Liver (tissue), 9 donors: ENCODE measurements around the gene DIP2C. TPM values are rescaled to one million over a fixed set of nuclear protein-coding genes. Genes with fewer than 3 reads are reported as not detected.

Experiments
- DNase-seq: peaks from one replicate; pipeline ENCODE4 v3.0.0-alpha.2; 2017; ENCODE audit warnings: low spot score
- H3K27ac ChIP-seq, 2 donors: one replicate each; pipeline ENCODE4 v1.7.0; 2013; ENCODE audit warnings: inconsistent platforms in 2 of 2, low read length in 2 of 2, control low read depth in 1 of 2, low read depth in 1 of 2, mild to moderate bottlenecking in 1 of 2
- H3K27me3 ChIP-seq, 4 donors: one replicate each; pipeline versions ENCODE4 v1.6.1 to v1.7.0; 2013; ENCODE audit warnings: low read length in 3 of 4, inconsistent platforms in 1 of 4, mild to moderate bottlenecking in 1 of 4, moderate library complexity in 1 of 4; ENCODE audit not compliant: control insufficient read depth in 4 of 4, insufficient read depth in 4 of 4
- H3K36me3 ChIP-seq, 4 donors: one replicate each; pipeline versions ENCODE4 v1.6.1 to v1.7.0; 2013; ENCODE audit warnings: low read length in 3 of 4, mild to moderate bottlenecking in 3 of 4, low read depth in 1 of 4, moderate library complexity in 1 of 4; ENCODE audit not compliant: control insufficient read depth in 4 of 4, insufficient read depth in 3 of 4
- H3K4me1 ChIP-seq, 4 donors: one replicate each; pipeline versions ENCODE4 v1.6.1 to v1.7.0; 2013; ENCODE audit warnings: low read length in 3 of 4, mild to moderate bottlenecking in 3 of 4, moderate library complexity in 1 of 4; ENCODE audit not compliant: control insufficient read depth in 4 of 4, insufficient read depth in 4 of 4
- H3K4me3 ChIP-seq, 3 donors: one replicate each; pipeline versions ENCODE4 v1.6.1 to v1.7.0; 2013; ENCODE audit warnings: low read length in 3 of 3, control low read depth in 1 of 3, low read depth in 1 of 3, mild to moderate bottlenecking in 1 of 3
- H3K9ac ChIP-seq, 2 donors: one replicate each; pipeline ENCODE4 v1.7.0; 2013; ENCODE audit warnings: low read length in 2 of 2, mild to moderate bottlenecking in 2 of 2, moderate library complexity in 2 of 2, control low read depth in 1 of 2, low read depth in 1 of 2
- H3K9me3 ChIP-seq, 4 donors: one replicate each; pipeline versions ENCODE4 v1.6.1 to v1.7.0; 2013; ENCODE audit warnings: low read length in 3 of 4; ENCODE audit not compliant: control insufficient read depth in 4 of 4
- EGR1 ChIP-seq, 2 donors: IDR thresholded peaks; 2 replicates each; pipeline ENCODE4 v1.6.1; 2016 to 2018; ENCODE audit warnings: antibody characterized with exemption in 2 of 2, low read depth in 2 of 2
- FOXA1 ChIP-seq: IDR thresholded peaks from 2 replicates; pipeline ENCODE4 v1.6.1; 2016; ENCODE audit warnings: antibody characterized with exemption
- FOXA2 ChIP-seq: IDR thresholded peaks from 2 replicates; pipeline ENCODE4 v1.6.1; 2016; ENCODE audit warnings: antibody characterized with exemption
- GABPA ChIP-seq, 2 donors: IDR thresholded peaks in 1 of 2; conservative IDR thresholded peaks in 1 of 2; 2 replicates each; pipeline ENCODE4 v1.6.1; 2016; ENCODE audit warnings: antibody characterized with exemption in 2 of 2, mild to moderate bottlenecking in 1 of 2, moderate library complexity in 1 of 2
- HNF4A ChIP-seq, 2 donors: conservative IDR thresholded peaks; 2 replicates each; pipeline ENCODE4 v1.6.1; 2016; ENCODE audit warnings: antibody characterized with exemption in 2 of 2, mild to moderate bottlenecking in 2 of 2
- HNF4G ChIP-seq: IDR thresholded peaks from 2 replicates; pipeline ENCODE4 v1.6.1; 2016; ENCODE audit warnings: antibody characterized with exemption
- JUND ChIP-seq, 2 donors: IDR thresholded peaks; 2 replicates each; pipeline ENCODE4 v1.6.1; 2016; ENCODE audit warnings: antibody characterized with exemption in 2 of 2
- NR2F2 ChIP-seq: IDR thresholded peaks from 2 replicates; pipeline ENCODE4 v1.6.1; 2016; ENCODE audit warnings: antibody characterized with exemption
- RAD21 ChIP-seq, 2 donors: IDR thresholded peaks; 2 replicates each; pipeline ENCODE4 v1.6.1; 2016; ENCODE audit warnings: antibody characterized with exemption in 2 of 2, mild to moderate bottlenecking in 2 of 2
- RXRA ChIP-seq, 2 donors: IDR thresholded peaks; 2 replicates each; pipeline ENCODE4 v1.6.1; 2017 to 2018; ENCODE audit warnings: antibody characterized with exemption in 2 of 2, mild to moderate bottlenecking in 1 of 2
- SP1 ChIP-seq: IDR thresholded peaks from 2 replicates; pipeline ENCODE4 v1.6.1; 2018; ENCODE audit warnings: antibody characterized with exemption, mild to moderate bottlenecking
- TAF1 ChIP-seq: conservative IDR thresholded peaks from 2 replicates; pipeline ENCODE4 v1.6.1; 2016; ENCODE audit warnings: antibody characterized with exemption, mild to moderate bottlenecking
- YY1 ChIP-seq: IDR thresholded peaks from 2 replicates; pipeline ENCODE4 v1.6.1; 2016; ENCODE audit warnings: antibody characterized with exemption, mild to moderate bottlenecking
- WGBS: extraction: QIAGEN DNeasy Blood & Tissue Kit; methylation state at CpG from one replicate; pipeline ENCODE4 v1.1.7; 2013; 5-methylcytosine and 5-hydroxymethylcytosine counted together
- polyA plus RNA-seq, 2 donors: library from polyadenylated mRNA; stranded (reverse) in 1 of 2; unstranded in 1 of 2; fragments of 200-250 nt in 1 of 2; fragments of >200 nt in 1 of 2; fragmentation: Nextera tagmentation in 1 of 2; extraction: Ambion mirVana in 1 of 2; gene quantifications; one replicate each; pipeline versions ENCODE4 v1.2.1 to v1.2.3, GENCODE V29; 2013 to 2015
- total RNA-seq, 2 donors: library from RNA; depleted of rRNA; stranded (reverse); fragments of >200 nt; gene quantifications; one replicate each; pipeline ENCODE4 v1.2.3, GENCODE V29; 2014
- TF ChIP-seq, protein P1 (sequence below): IDR thresholded peaks from 2 replicates; pipeline ENCODE4 v1.6.1; 2016; ENCODE audit warnings: antibody characterized with exemption
- TF ChIP-seq, protein P2 (sequence below): IDR thresholded peaks from 2 replicates; pipeline ENCODE4 v1.6.1; 2016; ENCODE audit warnings: antibody characterized with exemption, mild to moderate bottlenecking
- TF ChIP-seq, protein P3 (sequence below): fragments of 150-350 bp; IDR thresholded peaks from 2 replicates; pipeline ENCODE4 v1.5.1; 2017; ENCODE audit warnings: improper control_type of control experiment, low read depth, low read length; ENCODE audit not compliant: missing input control
- TF ChIP-seq, protein P4 (sequence below): IDR thresholded peaks from 2 replicates; pipeline ENCODE4 v1.6.1; 2016; ENCODE audit warnings: antibody characterized with exemption
- TF ChIP-seq, protein P5 (sequence below): IDR thresholded peaks from 2 replicates; pipeline ENCODE4 v1.6.1; 2016; ENCODE audit warnings: antibody characterized with exemption
- donor health status: healthy.
- donor health status: healthy.
- donor health status: healthy.
- donor health status: healthy.
- donor health status: healthy.

DIP2C gene
- total and polyA plus RNA-seq, 4 donors: 4.2 to 12.2 (median 5.7) TPM

DNA sequence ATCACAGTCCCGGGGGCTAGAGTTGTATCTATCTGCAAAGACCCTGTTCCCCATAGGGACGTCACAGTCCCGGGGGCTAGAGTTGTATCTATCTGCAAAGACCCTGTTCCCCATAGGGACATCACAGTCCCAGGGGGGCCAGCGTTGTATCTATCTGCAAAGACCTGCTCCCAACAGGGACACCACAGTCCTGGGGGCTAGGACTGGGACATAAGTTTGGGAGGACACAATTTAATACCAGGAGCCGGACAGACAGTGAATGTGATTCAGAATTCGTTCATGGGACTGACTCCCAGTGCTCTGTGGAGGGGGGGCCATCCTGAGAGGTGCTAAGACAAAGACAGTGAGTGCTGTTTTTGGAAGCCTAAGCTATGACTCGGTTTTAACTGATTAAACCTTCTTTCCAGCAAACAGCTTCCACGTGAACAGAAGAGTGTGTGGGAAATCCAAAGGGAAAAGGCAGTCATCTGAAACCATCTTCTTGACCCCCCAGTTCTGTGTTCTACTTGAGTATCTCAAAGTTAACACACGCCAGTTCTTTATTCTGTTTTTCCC lies 153.0 kb downstream of the DIP2C start:
- Histone ChIP-seq H3K27me3 (no peaks in the 10 kb centered on the region), H3K27ac (no peak overlapping the region), H3K4me1 (no peaks in the 10 kb centered on the region), H3K9me3 (no peaks in the 10 kb centered on the region), H3K9ac (no peak overlapping the region), H3K4me3 (no peak overlapping the region), H3K36me3 (no peaks in the 10 kb centered on the region)
- no peak for DNase-seq
- 91% methylated on average over 9 of the region's 9 CpGs for WGBS
- TF ChIP-seq JUND (IDR thresholded peaks at IDR 0.05) (no peak), RXRA (IDR thresholded peaks at IDR 0.05) (no peak), YY1 (no peak), SP1 (no peak), FOXA1 (no peak), TAF1 (no peak), HNF4A (conservative IDR thresholded peaks at IDR 0.05) (no peak), FOXA2 (no peak), GABPA (IDR thresholded peaks at IDR 0.05 in 1 of 2, conservative IDR thresholded peaks at IDR 0.05 in 1 of 2) (no peak), HNF4G (no peak), RAD21 (IDR thresholded peaks at IDR 0.05) (no peak), EGR1 (IDR thresholded peaks at IDR 0.05; ENCODE audit: low read depth in 2 of 2) (no peak), NR2F2 (no peak)
- TF ChIP-seq, protein P1, sequence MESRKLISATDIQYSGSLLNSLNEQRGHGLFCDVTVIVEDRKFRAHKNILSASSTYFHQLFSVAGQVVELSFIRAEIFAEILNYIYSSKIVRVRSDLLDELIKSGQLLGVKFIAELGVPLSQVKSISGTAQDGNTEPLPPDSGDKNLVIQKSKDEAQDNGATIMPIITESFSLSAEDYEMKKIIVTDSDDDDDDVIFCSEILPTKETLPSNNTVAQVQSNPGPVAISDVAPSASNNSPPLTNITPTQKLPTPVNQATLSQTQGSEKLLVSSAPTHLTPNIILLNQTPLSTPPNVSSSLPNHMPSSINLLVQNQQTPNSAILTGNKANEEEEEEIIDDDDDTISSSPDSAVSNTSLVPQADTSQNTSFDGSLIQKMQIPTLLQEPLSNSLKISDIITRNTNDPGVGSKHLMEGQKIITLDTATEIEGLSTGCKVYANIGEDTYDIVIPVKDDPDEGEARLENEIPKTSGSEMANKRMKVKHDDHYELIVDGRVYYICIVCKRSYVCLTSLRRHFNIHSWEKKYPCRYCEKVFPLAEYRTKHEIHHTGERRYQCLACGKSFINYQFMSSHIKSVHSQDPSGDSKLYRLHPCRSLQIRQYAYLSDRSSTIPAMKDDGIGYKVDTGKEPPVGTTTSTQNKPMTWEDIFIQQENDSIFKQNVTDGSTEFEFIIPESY: no peak
- TF ChIP-seq, protein P2, sequence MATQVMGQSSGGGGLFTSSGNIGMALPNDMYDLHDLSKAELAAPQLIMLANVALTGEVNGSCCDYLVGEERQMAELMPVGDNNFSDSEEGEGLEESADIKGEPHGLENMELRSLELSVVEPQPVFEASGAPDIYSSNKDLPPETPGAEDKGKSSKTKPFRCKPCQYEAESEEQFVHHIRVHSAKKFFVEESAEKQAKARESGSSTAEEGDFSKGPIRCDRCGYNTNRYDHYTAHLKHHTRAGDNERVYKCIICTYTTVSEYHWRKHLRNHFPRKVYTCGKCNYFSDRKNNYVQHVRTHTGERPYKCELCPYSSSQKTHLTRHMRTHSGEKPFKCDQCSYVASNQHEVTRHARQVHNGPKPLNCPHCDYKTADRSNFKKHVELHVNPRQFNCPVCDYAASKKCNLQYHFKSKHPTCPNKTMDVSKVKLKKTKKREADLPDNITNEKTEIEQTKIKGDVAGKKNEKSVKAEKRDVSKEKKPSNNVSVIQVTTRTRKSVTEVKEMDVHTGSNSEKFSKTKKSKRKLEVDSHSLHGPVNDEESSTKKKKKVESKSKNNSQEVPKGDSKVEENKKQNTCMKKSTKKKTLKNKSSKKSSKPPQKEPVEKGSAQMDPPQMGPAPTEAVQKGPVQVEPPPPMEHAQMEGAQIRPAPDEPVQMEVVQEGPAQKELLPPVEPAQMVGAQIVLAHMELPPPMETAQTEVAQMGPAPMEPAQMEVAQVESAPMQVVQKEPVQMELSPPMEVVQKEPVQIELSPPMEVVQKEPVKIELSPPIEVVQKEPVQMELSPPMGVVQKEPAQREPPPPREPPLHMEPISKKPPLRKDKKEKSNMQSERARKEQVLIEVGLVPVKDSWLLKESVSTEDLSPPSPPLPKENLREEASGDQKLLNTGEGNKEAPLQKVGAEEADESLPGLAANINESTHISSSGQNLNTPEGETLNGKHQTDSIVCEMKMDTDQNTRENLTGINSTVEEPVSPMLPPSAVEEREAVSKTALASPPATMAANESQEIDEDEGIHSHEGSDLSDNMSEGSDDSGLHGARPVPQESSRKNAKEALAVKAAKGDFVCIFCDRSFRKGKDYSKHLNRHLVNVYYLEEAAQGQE: no peak
- TF ChIP-seq, protein P3, sequence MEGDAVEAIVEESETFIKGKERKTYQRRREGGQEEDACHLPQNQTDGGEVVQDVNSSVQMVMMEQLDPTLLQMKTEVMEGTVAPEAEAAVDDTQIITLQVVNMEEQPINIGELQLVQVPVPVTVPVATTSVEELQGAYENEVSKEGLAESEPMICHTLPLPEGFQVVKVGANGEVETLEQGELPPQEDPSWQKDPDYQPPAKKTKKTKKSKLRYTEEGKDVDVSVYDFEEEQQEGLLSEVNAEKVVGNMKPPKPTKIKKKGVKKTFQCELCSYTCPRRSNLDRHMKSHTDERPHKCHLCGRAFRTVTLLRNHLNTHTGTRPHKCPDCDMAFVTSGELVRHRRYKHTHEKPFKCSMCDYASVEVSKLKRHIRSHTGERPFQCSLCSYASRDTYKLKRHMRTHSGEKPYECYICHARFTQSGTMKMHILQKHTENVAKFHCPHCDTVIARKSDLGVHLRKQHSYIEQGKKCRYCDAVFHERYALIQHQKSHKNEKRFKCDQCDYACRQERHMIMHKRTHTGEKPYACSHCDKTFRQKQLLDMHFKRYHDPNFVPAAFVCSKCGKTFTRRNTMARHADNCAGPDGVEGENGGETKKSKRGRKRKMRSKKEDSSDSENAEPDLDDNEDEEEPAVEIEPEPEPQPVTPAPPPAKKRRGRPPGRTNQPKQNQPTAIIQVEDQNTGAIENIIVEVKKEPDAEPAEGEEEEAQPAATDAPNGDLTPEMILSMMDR: no peak
- TF ChIP-seq, protein P4, sequence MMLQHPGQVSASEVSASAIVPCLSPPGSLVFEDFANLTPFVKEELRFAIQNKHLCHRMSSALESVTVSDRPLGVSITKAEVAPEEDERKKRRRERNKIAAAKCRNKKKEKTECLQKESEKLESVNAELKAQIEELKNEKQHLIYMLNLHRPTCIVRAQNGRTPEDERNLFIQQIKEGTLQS: no peak
- TF ChIP-seq, protein P5, sequence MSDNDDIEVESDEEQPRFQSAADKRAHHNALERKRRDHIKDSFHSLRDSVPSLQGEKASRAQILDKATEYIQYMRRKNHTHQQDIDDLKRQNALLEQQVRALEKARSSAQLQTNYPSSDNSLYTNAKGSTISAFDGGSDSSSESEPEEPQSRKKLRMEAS: no peak
